ENCODE data around the gene ZG16B. TPM values are rescaled to one million over a fixed set of nuclear protein-coding genes. Genes with fewer than 3 reads are reported as not detected.

Gene ZG16B
- total RNA-seq, 1 donor: 0.86 TPM

DNA sequence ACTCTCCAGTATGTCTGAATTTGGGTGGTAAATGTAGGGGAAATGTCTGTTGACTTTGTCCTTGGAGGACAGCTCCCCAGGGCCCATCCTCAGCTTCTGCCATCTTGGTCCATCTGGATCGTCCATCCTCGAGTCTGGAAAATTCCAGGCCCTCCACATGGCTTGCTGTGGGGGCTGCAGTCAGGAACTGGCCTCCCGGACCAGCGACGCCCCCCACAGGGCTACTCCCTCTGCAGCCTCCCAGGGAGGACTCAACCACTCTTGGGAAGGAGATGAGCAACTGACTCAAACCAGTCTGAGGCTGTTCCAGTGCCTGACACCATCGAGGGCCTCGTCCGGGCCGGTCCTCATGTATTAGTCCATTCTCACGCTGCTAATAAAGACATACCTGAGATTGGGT lies 5.5 kb upstream of the ZG16B start:
- H3K4me3 ChIP-seq (ENCODE audit: low read depth, low read length): no peak overlapping the region
- no peak for DNase-seq (ENCODE audit: low read depth)
- TF ChIP-seq, protein P1, sequence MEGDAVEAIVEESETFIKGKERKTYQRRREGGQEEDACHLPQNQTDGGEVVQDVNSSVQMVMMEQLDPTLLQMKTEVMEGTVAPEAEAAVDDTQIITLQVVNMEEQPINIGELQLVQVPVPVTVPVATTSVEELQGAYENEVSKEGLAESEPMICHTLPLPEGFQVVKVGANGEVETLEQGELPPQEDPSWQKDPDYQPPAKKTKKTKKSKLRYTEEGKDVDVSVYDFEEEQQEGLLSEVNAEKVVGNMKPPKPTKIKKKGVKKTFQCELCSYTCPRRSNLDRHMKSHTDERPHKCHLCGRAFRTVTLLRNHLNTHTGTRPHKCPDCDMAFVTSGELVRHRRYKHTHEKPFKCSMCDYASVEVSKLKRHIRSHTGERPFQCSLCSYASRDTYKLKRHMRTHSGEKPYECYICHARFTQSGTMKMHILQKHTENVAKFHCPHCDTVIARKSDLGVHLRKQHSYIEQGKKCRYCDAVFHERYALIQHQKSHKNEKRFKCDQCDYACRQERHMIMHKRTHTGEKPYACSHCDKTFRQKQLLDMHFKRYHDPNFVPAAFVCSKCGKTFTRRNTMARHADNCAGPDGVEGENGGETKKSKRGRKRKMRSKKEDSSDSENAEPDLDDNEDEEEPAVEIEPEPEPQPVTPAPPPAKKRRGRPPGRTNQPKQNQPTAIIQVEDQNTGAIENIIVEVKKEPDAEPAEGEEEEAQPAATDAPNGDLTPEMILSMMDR (IDR thresholded peaks at IDR 0.05; ENCODE audit: insufficient read depth, low read depth, low read length): no peak

DNA sequence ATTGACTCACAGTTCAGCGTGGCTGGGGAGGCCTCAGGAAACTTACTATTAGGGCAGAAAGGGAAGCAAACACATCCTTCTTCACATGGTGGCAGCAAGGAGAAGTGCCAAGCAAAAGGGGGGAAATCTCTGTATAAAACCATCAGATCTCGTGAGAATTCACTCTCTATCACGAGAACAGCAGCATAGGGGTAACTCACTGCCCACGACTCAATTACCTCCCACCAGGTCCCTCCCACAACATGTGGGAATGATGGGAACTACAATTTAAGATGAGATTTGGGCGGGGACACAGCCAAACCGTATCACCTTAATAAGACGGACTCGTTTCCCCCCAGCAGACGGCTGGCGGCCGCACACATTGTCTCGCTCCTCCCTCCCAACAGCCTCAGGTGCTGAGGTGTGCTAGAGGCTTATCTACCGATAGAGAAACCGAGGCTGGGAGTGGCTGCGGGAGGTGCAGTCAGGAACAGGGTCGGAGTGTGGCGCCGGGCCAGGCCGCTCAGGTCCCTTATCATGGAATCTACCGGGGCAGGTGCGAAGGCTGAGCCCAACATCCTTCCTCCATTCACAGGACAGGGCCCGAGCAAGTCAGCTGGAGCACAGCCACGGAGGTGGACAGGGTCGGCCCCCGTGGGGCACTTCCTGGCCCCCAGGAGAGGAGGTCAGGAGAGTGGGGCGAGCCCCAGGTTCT lies 4.9 kb upstream of the ZG16B start:
- TF ChIP-seq, protein P1 (IDR thresholded peaks at IDR 0.05; ENCODE audit: insufficient read depth, low read depth, low read length): no peak
- no peak for DNase-seq (ENCODE audit: low read depth)
- H3K4me3 ChIP-seq (ENCODE audit: low read depth, low read length): no peak overlapping the region

DNA sequence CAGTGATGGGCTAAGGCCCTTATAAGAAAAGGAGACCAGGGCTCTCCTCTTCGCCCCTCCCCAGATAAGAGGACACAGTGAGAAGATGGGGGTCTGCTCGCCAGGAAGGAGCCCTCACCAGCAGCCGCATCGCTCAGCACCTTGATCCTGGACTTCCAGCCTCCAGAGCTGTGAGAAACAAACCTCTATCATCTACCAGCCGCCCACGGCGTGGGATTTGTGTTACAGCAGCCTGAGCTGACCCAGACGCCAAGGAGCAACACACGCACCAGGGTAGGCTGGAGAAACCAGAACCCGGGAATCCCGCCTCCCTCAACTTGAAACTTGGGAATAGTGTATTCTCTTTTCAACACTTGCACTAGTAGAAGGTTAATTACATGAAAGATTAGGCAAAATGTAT lies 4.2 kb upstream of the ZG16B start:
- TF ChIP-seq, protein P1 (IDR thresholded peaks at IDR 0.05; ENCODE audit: insufficient read depth, low read depth, low read length): no peak
- no peak for DNase-seq (ENCODE audit: low read depth)
- H3K4me3 ChIP-seq (ENCODE audit: low read depth, low read length): no peak overlapping the region

DNA sequence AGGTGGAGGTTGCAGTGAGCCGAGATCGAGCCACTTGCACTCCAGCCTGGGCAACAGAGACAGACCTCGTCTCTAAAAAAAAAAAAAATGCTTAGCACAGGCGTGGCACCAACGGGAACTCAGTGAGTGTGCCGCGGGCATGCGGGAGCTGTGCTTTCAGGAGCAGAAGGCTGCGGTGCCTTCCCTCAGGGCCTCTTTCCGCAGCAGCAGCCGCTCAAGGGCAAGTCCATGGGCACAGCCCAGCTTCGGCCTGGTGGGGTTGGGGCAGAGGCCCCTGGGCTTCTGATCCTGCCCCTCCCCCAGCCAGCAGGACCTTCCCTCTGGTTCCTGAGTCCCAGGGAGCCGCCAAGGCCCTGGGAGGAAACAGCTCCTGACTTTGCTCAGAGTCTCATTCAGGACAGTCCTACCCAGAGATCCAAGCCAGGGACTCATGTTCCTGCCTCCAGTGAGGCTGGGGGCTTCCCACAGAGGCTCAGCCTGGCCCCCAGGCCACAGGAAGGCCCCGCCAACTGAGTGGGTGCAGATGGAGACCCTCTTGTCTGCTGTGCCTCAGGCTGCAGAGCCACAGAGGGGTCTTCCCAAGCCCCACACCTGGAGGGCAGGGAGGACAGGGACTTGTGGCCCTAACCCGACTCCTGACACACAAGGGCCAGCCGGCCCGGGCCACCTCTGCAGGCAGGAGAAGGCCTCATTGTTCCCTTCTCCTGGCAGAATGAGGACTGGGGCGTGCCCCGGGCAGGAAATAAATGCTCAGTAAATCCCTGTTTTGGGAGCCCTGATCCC lies 3.3 kb upstream of the ZG16B start:
- DNase-seq (ENCODE audit: low read depth): no peak
- TF ChIP-seq, protein P1 (IDR thresholded peaks at IDR 0.05; ENCODE audit: insufficient read depth, low read depth, low read length): no peak

DNA sequence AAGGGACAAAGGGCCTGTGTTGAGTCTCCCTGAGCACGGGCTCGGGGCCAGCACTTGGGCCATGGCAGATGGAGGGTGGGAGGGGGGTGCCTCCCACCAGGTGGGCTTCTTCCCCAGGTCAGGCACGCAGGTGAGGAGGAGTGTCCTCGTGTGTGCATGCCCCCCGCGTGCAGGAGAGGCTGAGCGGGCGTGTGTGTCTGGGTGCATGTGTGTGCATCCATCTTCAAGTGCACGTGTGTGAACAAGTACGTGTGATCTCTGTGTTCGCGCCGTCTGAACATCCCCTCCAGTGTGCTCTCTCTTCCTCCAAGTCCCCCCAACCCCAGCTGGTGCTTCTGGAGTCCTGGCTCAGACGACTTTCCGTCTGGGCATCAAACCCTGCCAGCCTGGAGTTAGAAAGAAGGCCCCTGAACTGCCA lies 2.7 kb upstream of the ZG16B start:
- TF ChIP-seq, protein P1 (IDR thresholded peaks at IDR 0.05; ENCODE audit: insufficient read depth, low read depth, low read length): no peak
- no peak overlapping the region for H3K4me3 ChIP-seq (ENCODE audit: low read depth, low read length)
- DNase-seq (ENCODE audit: low read depth): no peak

More for the DNA sequence above, 3.3 kb upstream of the ZG16B start:
- no peak overlapping the region for H3K4me3 ChIP-seq (ENCODE audit: low read depth, low read length)

DNA sequence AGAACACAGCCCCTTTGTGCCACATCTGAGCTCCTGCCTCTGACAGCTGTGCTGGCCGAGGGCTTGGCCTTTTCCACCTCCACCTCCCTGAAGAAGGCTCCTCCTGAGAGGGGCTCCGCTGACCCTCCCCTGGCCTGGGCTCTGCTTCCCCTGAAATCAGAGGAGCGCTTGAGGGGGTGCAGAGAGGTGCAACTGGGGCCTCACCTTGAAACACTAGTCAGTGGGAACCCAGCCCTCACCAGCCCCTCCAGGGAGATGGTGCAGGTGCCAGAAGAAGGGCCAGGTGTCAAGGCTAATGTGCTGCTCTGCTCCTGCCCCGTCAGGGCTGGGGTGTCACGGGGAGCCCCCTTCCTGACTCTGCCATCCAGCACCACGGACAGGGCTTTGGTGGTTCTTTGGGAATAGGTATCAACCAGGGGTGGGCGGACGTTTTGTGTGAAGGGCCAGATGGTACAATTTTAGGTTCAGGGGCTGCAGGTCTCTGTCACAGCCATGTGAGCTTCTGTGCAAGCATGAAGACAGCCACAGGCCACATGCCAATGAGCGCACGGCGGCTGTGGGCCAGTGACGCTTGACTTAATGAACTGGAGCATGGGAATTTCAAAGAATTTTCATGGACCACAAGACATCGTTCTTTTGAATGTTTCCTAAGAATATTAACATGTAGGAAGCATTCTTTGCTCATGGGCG lies 2.1 kb upstream of the ZG16B start:
- TF ChIP-seq, protein P1 (IDR thresholded peaks at IDR 0.05; ENCODE audit: insufficient read depth, low read depth, low read length): no peak
- DNase-seq (ENCODE audit: low read depth): no peak
- H3K4me3 ChIP-seq (ENCODE audit: low read depth, low read length): no peak overlapping the region
